GM18951 (cell line): Measurements from ENCODE around the gene TTC39A.

Source experiments
- POLR2A ChIP-seq: IDR thresholded peaks from 4 replicates; pipeline ENCODE4 v1.6.1; 2011; ENCODE audit warnings: mild to moderate bottlenecking; ENCODE audit not compliant: insufficient read length, insufficient read depth; ENCODE audit errors: extremely low read depth
- in situ Hi-C: fragments of 300-500 bp; cut with MboI; formaldehyde crosslinking; loops from one replicate; pipeline ENCODE4 v1.12.0; 2022; ENCODE audit warnings: low sequenced_read_pairs, mixed read lengths, inconsistent platforms; ENCODE audit not compliant: unreplicated experiment

The TTC39A gene

GRCh38 chr1:51330331-51331201 lies at the start of gene TTC39A:
Gene TTC39A, minus strand, starts transcription at chr1:51330562. Its CDS starts 85 bp downstream, at chr1:51330477.
- no peak for TF ChIP-seq POLR2A
- in situ Hi-C loops: no loop called here

- in situ Hi-C loops: no loop called here
- TF ChIP-seq POLR2A: no peak
Observed at GRCh38 chr1:51378871-51379270, 48.5 kb upstream of the TTC39A start.

GRCh38 chr1:51373898-51374297 lies 43.5 kb upstream of the TTC39A start:
- in situ Hi-C loops: no loop called here

GRCh38 chr1:51372561-51372960 lies 42.2 kb upstream of the TTC39A start:
- no peak for TF ChIP-seq POLR2A
- in situ Hi-C loops: no loop called here

More at GRCh38 chr1:51373898-51374297, 43.5 kb upstream of the TTC39A start:
- TF ChIP-seq POLR2A: no peak

GRCh38 chr1:51369171-51369570 lies 38.8 kb upstream of the TTC39A start:
- in situ Hi-C loops: no loop called here
- TF ChIP-seq POLR2A: no peak

- TF ChIP-seq POLR2A: no peak
- in situ Hi-C loops: no loop called here
Observed at GRCh38 chr1:51365774-51366173, 35.4 kb upstream of the TTC39A start.

- no peak for TF ChIP-seq POLR2A
- in situ Hi-C loops: no loop called here
Observed at GRCh38 chr1:51359879-51360278, 29.5 kb upstream of the TTC39A start.

- in situ Hi-C loops: no loop called here
- TF ChIP-seq POLR2A: no peak
Observed at GRCh38 chr1:51355382-51355781, 25.0 kb upstream of the TTC39A start.

GRCh38 chr1:51354416-51354815 lies 24.1 kb upstream of the TTC39A start:
- in situ Hi-C loops: no loop called here
- TF ChIP-seq POLR2A: no peak

GRCh38 chr1:51351907-51352306 lies 21.5 kb upstream of the TTC39A start:
- TF ChIP-seq POLR2A: no peak
- in situ Hi-C loops: no loop called here

- in situ Hi-C loops: no loop called here
- no peak for TF ChIP-seq POLR2A
Observed at GRCh38 chr1:51349862-51350261, 19.5 kb upstream of the TTC39A start.

GRCh38 chr1:51348147-51348527 lies 17.8 kb upstream of the TTC39A start:
- TF ChIP-seq POLR2A: no peak
- in situ Hi-C loops: no loop called here

- in situ Hi-C loops: no loop called here
- no peak for TF ChIP-seq POLR2A
Observed at GRCh38 chr1:51347398-51348146, 17.2 kb upstream of the TTC39A start.

GRCh38 chr1:51346086-51346942 lies 16.0 kb upstream of the TTC39A start:
- in situ Hi-C loops: no loop called here
- TF ChIP-seq POLR2A: no peak
